Stimulated activated CD4-positive, alpha-beta T cell treated with anti-CD3 and anti-CD28 coated beads, Interleukin-12 subunit alpha, Interleukin-12 subunit beta, amount 100 ng/mL, for 48 hours (primary cell): ENCODE measurements around the gene GBP2.
A peak's percentile ranks its signal among the peaks of the same experiment; 100 is the strongest.
"Not testable (repeated sequence)": the region's sequence is repeated elsewhere in the genome, so short reads cannot be mapped to it uniquely, and the experiment has no call there.

ENCODE experiments used
- DNase-seq, 3 donors: peaks; one replicate each; pipeline ENCODE4 v3.0.0-alpha.2; 2020; ENCODE audit warnings: low read depth in 2 of 3, low spot score in 1 of 3

The GBP2 gene

DNA sequence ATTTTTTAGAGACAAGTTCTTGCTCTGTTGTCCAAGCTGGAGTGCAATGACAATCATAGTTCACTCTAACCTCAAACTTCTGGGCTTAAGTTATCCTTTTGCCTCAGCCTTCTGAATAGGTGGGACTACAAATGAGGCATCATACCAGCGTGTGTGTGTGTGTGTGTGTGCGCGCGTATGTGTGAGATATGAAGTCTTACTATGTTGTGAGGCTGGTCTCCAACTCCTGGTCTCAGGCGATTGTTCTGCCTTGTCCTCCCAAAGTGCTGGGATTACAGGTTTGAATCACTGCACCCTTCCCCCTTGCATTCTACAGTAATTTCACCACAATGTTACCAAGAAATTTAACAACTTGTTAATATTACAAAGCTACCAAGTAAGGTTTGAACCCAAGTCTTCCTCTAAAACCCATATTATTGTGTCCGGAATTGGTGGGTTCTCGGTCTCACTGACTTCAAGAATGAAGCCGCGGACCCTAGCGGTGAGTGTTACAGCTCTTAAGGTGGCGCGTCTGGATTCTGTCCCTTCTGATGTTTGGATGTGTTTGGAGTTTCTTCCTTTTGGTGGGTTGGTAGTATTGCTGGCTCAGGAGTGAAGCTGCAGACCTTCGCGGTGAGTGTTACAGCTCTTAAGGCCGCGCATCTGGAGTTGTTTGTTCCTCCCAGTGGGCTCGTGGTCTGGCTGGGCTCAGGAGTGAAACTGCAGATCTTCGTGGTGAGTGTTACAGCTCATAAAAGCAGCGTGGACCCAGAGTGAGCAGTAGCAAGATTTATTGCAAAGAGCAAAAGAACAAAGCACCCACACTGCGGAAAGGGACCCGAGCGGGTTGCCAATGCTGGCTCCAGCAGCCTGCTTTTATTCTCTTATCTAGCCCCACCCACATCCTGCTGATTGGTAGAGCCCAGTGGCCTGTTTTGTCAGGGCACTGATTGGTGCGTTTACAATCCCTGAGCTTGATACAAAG is 970 bp upstream of the GBP2 start:
- DNase-seq = peak; percentile 64 to 82 (median 81)

DNA sequence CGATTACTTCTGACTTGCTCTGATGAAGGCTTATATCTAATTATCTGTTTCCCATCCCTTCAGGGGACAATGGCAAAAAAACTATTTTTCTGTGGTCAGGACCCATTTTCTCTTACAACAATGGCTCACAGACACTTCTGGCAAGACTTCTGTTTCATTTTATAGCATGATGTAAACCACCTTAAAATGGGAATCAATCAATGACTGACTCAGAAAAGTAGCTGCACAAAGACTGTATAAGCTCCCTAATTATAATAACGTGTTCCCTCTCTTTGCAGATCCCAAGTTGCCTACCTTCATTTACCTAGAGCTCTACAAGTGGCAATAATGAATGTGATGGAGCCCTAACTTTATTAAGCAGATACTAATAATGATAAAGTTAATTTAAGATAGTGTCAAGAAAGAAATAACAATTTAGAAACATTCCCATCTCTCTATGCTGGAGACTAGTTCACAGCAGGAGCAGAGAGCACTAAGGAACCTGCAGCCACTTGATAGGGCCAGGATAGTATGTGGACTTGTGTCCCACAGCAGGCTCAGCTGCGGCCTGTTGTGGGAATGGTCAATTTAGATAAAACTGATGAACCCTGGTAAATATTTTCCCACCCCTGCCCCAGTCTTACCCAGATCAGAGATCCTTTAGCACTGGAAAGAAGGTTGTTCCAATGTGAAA is 538 bp downstream of the GBP2 start:
- no peak for DNase-seq

DNA sequence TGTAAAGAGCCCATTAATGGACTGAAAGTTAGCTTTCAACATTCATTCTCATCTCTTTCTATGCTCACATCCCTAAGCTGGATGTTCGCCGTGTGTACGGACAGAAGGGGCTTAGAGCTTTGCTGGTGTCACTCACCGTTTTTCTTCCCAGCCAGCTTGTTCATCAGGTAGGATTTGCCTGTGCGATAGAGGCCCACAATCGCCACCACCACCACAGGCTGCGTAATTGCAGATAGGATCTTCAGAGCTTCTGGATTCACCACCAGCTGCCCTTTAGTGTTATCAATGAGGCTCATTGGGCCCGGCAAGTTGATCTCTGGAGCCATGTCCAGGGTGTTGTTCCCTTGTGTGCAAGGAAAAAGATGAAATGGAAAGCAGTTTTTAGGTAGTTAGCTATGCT is 4.3 kb downstream of the GBP2 start:
- no peak for DNase-seq

DNA sequence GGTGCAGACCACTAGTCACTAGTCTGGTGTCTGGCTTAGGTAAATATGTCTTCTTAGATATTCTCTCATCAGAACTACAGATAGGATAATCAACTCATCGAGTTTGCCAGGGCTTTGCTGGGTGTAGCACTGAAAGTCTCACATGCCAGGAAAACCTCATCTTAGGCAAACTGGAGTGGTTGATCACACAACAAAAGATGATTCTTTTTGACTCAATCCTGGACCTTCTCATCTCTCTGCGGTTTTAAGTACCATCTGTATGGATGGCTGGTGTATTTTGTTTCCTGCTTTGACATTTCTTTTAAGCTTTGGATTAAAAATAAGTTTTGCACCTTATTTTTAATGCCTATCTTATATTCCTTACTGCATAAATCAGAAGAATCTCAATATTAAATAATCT is 11.3 kb downstream of the GBP2 start:
- no peak for DNase-seq

DNA sequence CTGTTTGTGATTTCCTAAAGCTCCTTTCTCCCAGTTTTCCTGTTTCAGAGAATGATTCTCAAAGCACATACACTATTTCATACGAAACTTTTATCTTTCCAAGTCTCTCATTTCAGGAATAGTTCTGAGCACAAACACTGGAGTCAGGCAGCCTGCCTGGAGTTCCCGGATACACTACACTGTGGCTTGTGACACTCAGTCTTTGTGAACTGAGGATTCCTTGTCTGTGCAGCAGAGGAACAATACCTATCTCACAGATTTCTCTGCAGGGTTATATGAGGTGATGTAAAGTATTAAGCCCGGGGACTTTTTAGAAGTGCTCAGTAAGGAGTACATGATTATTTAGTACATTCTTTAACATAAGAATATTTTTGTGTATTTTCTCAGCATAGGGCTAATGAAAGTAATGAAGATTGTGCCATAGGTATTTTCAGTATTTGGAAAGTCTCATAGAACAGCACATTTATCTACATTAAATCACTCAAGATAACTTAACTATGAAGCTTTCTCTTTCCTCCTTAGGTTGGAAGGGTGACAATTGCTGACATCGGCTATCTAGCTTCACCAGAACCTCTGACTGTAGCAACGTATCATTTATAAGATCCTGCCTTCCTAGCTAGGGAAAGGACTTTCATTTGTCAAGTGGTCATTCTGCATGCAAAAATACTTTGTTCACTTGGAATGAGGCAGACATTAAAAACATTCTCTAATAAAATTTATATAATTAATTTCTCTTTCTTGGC is 12.9 kb downstream of the GBP2 start:
- DNase-seq = no peak

DNA sequence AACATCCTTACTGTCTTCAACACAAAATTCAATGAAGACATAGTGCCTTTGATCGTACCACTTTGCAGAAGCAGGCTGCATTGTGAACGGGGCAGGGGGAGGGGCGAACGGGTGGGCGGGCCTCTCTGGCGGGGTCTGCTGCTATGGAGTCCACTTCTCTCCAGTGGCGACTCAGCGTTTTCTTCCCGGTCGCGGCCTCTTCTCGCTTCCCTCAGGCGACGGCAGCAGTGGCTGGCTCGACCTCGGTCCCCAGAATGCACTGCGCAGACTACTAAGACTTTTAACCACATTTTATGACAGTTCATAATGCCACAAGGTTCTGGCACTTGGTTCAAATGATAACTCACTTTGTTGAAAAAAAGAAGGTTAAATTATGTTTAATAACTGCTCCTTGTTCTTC is 21.2 kb downstream of the GBP2 start:
- DNase-seq = no peak

DNA sequence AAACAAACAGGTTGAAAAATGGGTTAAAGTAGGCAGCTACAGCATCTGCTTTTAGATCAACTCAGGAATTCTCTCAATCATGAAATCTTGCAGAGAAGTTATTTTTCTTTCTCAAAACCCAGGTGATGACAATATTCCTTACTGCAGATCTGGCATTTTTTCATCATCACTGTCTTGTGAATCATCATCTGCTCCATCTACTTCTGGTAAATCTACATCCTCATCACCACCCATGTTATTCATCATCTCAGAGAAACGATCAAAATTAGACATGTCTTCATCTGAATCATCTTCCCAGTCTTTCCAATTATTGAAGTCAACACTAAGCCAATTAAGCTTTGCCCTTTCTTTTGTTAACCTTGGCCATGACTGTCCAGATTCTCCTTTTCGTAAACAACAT is 21.8 kb downstream of the GBP2 start:
- no peak for DNase-seq

DNA sequence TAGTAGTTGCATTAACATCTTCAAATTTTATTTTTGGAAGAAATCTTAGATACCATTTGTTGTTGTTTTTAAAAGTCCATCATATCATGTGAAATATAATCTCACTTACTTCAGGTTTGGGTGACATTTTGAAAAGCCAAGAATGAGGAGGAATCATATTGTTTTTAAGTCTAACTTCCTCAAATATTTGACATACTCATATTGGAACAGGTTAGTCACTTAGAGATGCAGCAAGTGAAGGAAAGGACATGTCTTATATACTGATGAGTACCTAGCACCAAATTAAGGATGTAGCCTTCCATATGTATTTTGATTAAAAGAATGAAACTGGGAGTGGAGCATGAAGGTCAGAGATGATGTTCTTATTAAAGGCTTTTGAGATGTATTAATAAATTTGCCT is 23.9 kb downstream of the GBP2 start:
- no peak for DNase-seq

DNA sequence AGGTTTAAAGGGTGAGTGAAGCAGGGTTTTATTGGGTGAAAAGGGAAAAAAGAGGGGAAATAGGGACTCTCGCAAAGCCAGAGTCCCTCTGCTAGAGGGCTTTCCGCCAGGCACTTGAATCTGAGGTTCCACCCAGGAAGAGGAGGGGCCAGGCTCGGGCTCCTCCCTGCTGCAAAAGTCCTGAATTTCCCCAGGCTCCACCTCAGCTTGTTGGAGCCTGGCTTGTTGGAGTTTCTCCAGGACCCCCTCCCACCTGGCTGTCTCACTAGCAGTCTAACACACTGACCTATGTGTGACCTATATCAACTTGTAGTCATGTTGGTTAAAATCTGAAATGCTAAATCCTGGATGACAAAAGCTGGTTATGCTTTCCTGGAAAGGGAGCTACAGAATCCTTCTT is 25.5 kb downstream of the GBP2 start:
- no peak for DNase-seq

DNA sequence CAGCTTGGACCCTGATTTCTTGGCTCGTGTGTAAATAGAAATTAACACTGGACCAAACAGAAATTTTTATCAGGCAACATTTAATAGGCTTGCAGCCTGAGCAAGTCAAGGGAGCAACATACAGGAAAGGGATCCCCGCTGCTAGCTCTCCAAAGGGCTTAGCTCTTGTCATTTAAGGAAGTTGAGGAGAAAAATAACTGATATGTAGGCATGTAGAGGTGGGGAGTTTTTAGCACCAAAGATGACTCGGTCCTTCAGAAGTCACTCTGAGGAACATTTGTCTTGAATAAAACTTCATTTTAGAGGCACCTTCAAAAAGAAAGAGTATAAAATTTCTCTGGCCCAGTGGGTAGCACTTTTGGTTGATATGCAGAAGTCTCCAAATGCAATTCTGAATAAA is 27.1 kb downstream of the GBP2 start:
- DNase-seq = no peak

DNA sequence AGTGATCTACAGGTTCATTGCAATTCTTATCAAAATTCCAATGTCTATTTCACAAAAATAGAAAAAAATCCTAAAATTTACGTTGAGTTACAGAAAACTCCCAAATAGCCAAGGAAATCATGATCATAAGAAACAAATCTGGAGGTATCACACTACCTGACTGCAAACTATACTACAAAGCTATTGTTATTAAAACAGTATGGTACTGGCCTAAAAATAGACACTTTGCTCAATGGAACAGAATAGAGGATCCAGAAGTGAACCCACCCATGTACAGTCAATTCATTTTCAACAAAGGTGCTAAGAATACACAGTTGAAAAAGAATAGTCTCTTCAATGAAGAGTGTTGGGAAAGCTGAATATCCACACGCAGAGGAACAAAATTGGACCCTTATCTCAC is 30.2 kb downstream of the GBP2 start:
- DNase-seq = no peak

DNA sequence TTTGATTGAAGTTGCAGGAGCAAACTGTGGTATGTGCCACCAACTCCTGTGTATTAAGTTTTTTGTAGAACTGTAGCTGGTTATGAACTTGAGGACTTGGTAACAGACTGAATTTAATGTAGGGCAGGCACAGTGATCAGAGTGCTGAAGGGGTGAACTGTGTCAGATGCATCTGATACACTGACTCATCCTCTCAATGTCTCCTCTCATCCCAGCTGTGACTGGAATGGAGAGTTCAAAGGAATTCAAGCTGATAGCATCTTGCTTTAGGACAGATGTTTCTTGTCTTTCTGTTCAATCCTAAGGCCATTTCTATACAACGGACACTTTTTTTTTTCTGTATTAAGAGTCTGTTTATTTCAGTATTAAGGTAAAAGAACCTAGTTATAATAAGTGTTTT is 36.0 kb downstream of the GBP2 start:
- no peak for DNase-seq

DNA sequence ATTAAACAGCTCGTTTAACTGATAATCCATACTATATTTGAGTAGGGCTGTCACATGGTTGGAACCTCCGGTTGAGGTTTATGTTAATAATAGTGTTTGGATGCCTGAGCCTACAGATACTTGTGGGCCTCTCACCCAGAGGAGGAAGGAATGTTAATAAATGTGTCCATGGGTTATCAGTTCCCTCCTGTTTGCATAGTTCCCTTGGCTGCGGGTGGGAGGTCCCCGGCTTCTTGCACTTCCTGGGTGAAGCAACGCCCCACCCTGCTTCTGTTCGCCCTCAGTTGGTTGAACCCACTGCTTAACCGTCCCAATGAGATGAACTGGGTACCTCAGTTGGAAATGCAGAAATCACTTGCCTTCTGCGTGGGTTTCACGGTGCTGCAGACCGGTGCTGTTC is 37.3 kb downstream of the GBP2 start:
- DNase-seq = no peak

DNA sequence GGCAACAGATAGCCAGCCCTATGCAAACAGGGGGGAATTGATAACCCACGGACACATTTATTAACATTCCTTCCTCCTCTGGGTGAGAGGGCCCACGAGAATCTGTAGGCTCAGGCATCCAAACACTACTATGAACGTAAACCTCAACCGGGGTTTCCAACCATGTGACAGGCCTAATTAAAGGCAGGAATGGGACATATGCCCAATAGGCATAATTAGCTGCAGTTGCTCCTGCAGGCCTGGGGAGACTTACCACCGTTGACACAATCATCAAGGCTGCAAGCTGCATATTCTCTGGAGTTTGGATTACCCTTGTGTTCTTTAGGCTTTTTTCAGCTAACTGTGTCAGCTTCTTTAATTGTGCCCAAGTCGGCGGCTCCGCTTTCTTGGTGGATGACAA is 38.7 kb downstream of the GBP2 start:
- no peak for DNase-seq

DNA sequence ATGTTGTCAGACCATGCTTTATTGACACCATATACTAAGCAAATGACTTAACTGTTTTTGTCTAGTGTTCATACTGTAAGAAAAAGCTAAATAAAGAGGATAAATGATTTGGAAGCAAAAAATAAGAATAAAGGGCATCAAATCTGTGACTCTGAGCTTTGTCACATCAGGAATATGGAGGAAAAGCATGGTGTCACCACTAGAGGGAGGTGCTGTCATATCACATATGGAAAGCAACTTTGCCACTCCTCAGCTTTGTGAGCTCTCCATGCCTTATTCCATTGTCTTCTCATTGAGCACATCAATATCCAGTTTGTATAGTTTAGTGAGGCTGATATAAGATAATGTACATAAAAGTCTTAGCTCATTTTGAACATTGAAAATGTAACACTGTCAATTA is 40.1 kb downstream of the GBP2 start:
- peak in 2 of 3 donors; percentile 27 to 50 for DNase-seq

DNA sequence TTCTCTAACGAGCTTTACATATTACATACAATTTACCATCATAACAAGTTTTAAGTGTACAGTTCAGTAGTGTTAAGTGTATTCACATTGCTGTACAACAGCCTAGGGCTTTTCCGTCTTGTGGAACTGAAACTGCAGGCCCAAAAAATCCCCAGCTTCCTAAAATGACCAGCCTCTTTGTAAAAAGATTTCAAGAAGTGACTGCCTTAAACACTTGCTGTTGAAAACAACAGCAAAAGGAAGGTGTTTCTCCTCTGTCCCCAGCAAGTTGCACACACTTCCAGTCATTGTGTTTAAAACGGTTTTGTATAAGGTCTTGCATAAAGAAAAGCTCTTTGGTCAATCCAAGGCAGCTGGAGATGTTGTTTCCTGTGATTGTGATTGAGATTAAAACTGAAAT is 44.9 kb downstream of the GBP2 start:
- no peak for DNase-seq

DNA sequence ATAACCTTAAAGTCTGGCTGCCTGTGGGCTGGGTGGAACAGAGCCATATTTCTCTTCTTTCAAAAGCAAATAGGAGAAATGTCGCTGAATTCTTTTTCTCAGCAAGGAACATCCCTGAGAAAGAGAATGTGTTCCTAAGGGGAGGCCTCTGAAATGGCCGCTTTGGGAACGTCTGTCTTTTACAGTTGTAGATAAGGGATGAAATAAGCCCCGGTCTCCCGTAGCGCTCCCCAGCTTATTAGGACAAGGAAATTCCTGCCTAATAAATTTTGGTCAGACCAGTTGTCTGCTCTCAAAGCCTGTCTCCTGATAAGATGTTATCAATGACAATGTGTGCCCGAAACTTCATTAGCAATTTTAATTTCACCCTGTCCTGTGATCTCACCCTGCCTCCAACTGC is 45.8 kb downstream of the GBP2 start:
- not testable (repeated sequence) for DNase-seq

DNA sequence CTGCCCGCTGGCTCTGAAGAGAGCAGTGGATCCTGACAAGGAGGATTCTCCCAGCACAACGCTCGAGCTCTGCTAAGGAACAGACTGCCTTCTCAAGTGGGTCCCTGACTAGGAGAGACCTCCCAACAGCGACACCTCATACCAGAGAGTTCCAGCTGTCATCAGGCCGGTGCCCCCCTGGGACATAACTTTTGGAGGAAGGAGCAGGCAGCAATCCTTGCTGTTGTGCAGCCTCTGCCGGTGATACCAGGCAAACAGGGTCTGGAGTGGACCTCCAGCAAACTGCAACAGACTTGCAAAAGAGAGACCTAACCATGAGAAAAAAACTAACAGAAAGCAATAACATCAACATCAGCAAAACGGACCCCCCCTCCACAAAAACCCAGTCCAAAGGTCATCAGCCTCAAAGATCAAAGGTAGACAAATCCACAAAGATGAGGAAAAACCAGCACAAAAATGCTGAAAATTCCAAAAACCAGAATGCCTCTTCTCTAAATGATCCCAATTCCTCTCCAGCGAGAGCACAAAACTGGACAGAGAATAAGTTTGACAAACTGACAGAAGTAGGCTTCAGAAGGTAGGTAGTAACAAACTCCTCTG is 53.3 kb downstream of the GBP2 start:
- not testable (repeated sequence) for DNase-seq

DNA sequence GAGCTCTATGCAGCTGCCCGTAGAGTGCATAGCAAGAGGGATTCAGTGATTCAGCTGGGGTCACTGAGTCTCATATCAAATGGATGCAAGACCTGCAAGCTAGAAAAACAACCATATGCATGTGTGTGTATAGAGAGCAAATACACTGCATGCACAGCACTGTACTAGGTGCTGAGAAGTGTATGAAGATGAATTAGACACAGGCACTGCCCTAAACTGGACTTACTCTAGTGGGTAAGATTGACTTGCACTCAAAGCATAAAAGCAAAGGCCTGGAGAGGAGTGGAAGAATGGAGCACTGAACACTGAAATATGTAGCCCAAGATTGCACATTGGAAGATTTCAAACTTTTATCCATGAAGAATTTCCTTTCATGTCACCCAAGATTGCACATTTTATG is 55.4 kb downstream of the GBP2 start:
- no peak for DNase-seq

DNA sequence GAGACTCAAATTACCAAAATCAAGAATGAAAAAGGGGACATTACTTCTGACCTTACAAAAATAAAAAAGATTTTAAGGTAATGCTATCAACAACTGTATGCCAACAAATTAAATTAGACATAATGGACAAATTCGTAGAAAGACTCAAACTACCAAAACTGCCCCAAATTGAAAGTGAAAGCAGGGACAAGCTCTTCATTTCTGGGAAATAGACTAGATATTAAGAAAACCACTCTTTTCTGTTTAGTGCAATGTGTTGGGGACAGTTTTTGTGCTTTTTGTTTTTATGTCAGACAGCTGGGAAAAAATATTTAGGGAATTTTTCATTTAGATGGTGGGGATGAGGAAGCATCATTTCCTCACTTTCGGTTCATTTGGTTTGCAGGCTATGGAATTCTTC is 56.0 kb downstream of the GBP2 start:
- DNase-seq = no peak

DNA sequence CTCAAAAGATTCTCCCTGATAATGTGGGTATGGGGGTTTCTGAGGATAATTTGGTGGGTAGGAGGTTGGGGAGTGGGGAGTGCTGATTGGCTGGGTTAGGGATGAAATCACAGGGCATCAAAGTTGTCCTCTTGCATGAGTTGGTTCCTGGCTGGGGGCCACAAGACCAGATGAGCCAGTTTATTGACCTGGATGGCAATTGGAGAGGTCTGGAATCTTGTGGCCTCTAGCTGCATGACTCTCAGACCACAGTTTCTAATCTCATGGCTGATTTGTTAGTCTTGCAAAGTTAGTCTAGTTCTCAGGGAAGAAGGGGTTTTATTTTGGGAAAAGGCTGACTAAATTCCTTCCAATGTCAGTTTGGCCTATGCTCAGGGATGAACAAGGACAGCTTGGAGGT is 57.6 kb downstream of the GBP2 start:
- no peak for DNase-seq
